Keratinocyte (primary cell): Measurements from ENCODE around the gene RUVBL2. TPM values are rescaled to one million over a fixed set of nuclear protein-coding genes. Genes with fewer than 3 reads are reported as not detected.

Experiments used
- DNase-seq: peaks from one replicate; pipeline ENCODE4 v3.0.0-alpha.2; 2011; ENCODE audit warnings: low read depth, missing footprints, low spot score
- FAIRE-seq: peaks from 2 replicates; lab custom pipeline; 2011; peaks lifted over from hg19 to GRCh38; lab: Jason Lieb, UNC
- H2AFZ ChIP-seq: 2 replicates; pipeline ENCODE4 v1.6.0; 2012; ENCODE audit warnings: low read length, control low read depth, inconsistent platforms; ENCODE audit not compliant: control insufficient read depth
- H3K27ac ChIP-seq: 2 replicates; pipeline ENCODE4 v1.5.1; 2011; ENCODE audit warnings: low read length; ENCODE audit not compliant: control insufficient read depth, insufficient read depth
- H3K27me3 ChIP-seq: 3 replicates; pipeline ENCODE4 v1.6.0; 2011; ENCODE audit warnings: low read length; ENCODE audit not compliant: control insufficient read depth, insufficient read depth; ENCODE audit errors: extremely low read depth
- H3K36me3 ChIP-seq, 2 experiments: 2 replicates in 1 of 2; 3 replicates in 1 of 2; pipeline ENCODE4 v1.5.1; 2011; ENCODE audit warnings: low read length in 2 of 2, mild to moderate bottlenecking in 1 of 2; ENCODE audit not compliant: control insufficient read depth in 2 of 2, insufficient read depth in 2 of 2; ENCODE audit errors: extremely low read depth in 1 of 2
- H3K4me1 ChIP-seq: 3 replicates; pipeline ENCODE4 v1.5.1; 2011; ENCODE audit warnings: low read length; ENCODE audit not compliant: control insufficient read depth, insufficient read depth; ENCODE audit errors: extremely low read depth
- H3K4me2 ChIP-seq: 3 replicates; pipeline ENCODE4 v1.6.0; 2011; ENCODE audit warnings: low read depth, low read length; ENCODE audit not compliant: control insufficient read depth, insufficient read depth; ENCODE audit errors: extremely low read depth
- H3K4me3 ChIP-seq, 3 experiments: fragments of 200-600 bp in 1 of 3; sonication (generic) in 1 of 3; 2 replicates in 2 of 3; 3 replicates in 1 of 3; pipeline ENCODE4 v1.5.1; 2011 to 2016; ENCODE audit warnings: low read length in 3 of 3, mild to moderate bottlenecking in 3 of 3, control low read depth in 2 of 3, inconsistent platforms in 1 of 3, low read depth in 1 of 3, mixed read lengths in 1 of 3, mixed run types in 1 of 3, moderate library complexity in 1 of 3; ENCODE audit not compliant: control insufficient read depth in 2 of 3, insufficient read depth in 2 of 3; ENCODE audit errors: extremely low read depth in 1 of 3
- H3K79me2 ChIP-seq: 2 replicates; pipeline ENCODE4 v1.6.0; 2012; ENCODE audit warnings: low read length; ENCODE audit not compliant: control insufficient read depth, insufficient read depth
- H3K9ac ChIP-seq: 3 replicates; pipeline ENCODE4 v1.6.0; 2011; ENCODE audit warnings: low read length; ENCODE audit not compliant: control insufficient read depth, insufficient read depth; ENCODE audit errors: extremely low read depth
- H3K9me1 ChIP-seq: 3 replicates; pipeline ENCODE4 v1.6.0; 2011; ENCODE audit warnings: low read length; ENCODE audit not compliant: control insufficient read depth, insufficient read depth; ENCODE audit errors: extremely low read depth
- H3K9me3 ChIP-seq: 2 replicates; pipeline ENCODE4 v1.5.1; 2012; ENCODE audit warnings: low read depth, low read length; ENCODE audit not compliant: control insufficient read depth
- H4K20me1 ChIP-seq: 3 replicates; pipeline ENCODE4 v1.6.0; 2011; ENCODE audit warnings: low read length; ENCODE audit not compliant: control insufficient read depth, insufficient read depth; ENCODE audit errors: extremely low read depth
- CTCF ChIP-seq, 3 experiments: IDR thresholded peaks in 1 of 3; conservative IDR thresholded peaks in 1 of 3; optimal IDR thresholded peaks in 1 of 3; 2 replicates in 2 of 3; 3 replicates in 1 of 3; pipeline versions ENCODE3 to v1.5.1; 2011; ENCODE audit warnings: low read length in 3 of 3, mild to moderate bottlenecking in 3 of 3, moderate library complexity in 2 of 3, control low read depth in 1 of 3, inconsistent platforms in 1 of 3; ENCODE audit not compliant: insufficient read depth in 2 of 3; ENCODE audit errors: extremely low read depth in 1 of 3
- EZH2 ChIP-seq: IDR thresholded peaks from one replicate; pipeline ENCODE4 v1.6.1; 2012; ENCODE audit warnings: inconsistent platforms, mild to moderate bottlenecking, low read length, moderate library complexity
- dilution Hi-C: fragments of 300-500 bp; cut with MboI; formaldehyde crosslinking; loops from one replicate; pipeline ENCODE4 v1.7.0; 2020; ENCODE audit warnings: low sequenced_read_pairs; ENCODE audit not compliant: extremely low pct_ligation_motif_present
- polyA plus RNA-seq, 5 experiments: library from polyadenylated mRNA; depleted of rRNA in 3 of 5; stranded (reverse) in 3 of 5; stranded (forward) in 1 of 5; unstranded in 1 of 5; fragments of >200 nt; gene quantifications; 1 replicate in 1 of 5; 2 replicates in 3 of 5; 3 replicates in 1 of 5; pipeline versions ENCODE4 v1.2.1 to v1.2.3, GENCODE V29; 2011 to 2012; ENCODE audit warnings: missing spikeins in 2 of 5, low read depth in 1 of 5, low replicate concordance in 1 of 5

Gene RUVBL2
- polyA plus RNA-seq, 1 donor (not counting 4 experiments of a cell fraction or from before 2014, with no cell fraction given), result 126 TPM

GRCh38 chr19:48965806-48966540 lies 27.7 kb upstream of the RUVBL2 start:
- Histone ChIP-seq H3K27me3 (no peaks in the 10 kb centered on the region), H3K9me1 (peaks cover 4% of the 10 kb centered on the region), H3K9me3 (no peaks in the 10 kb centered on the region), H3K27ac (peak overlapping the region; percentile 76), H3K9ac (peak overlapping the region; percentile 86), H3K36me3 (peaks cover 18 to 24% of the 10 kb centered on the region in 2 experiments), H3K4me3 (peak overlapping the region; percentile 48 to 91 (median 88)), H2AFZ (peak overlapping the region; percentile 15), H4K20me1 (peaks cover 6% of the 10 kb centered on the region), H3K4me1 (peaks cover 32% of the 10 kb centered on the region), H3K4me2 (peak overlapping the region; percentile 98), H3K79me2 (peaks cover 7% of the 10 kb centered on the region)
- FAIRE-seq (peak; percentile 64), DNase-seq (no peak)
- dilution Hi-C loops, result no loop called here
- TF ChIP-seq EZH2 (no peak), CTCF (optimal IDR thresholded peaks at IDR 0.05 in 1 of 3, IDR thresholded peaks at IDR 0.05 in 1 of 3, conservative IDR thresholded peaks at IDR 0.05 in 1 of 3; ENCODE audit: extremely low read depth in 1 of 3, insufficient read depth in 2 of 3, low read length in 3 of 3) (no peak)

GRCh38 chr19:48966541-48967345 lies 26.9 kb upstream of the RUVBL2 start:
- Histone ChIP-seq H3K27ac (peak overlapping the region; percentile 76), H3K9ac (peak overlapping the region; percentile 86), H3K4me1 (peaks cover 32% of the 10 kb centered on the region), H3K36me3 (peaks cover 18 to 24% of the 10 kb centered on the region in 2 experiments), H3K9me3 (no peaks in the 10 kb centered on the region), H3K4me2 (peak overlapping the region; percentile 98), H2AFZ (no peak overlapping the region), H4K20me1 (peaks cover 6% of the 10 kb centered on the region), H3K9me1 (peaks cover 4% of the 10 kb centered on the region), H3K4me3 (peak overlapping the region; percentile 48 to 91 (median 88)), H3K79me2 (peaks cover 7% of the 10 kb centered on the region), H3K27me3 (no peaks in the 10 kb centered on the region)
- TF ChIP-seq CTCF (optimal IDR thresholded peaks at IDR 0.05 in 1 of 3, IDR thresholded peaks at IDR 0.05 in 1 of 3, conservative IDR thresholded peaks at IDR 0.05 in 1 of 3; ENCODE audit: extremely low read depth in 1 of 3, insufficient read depth in 2 of 3, low read length in 3 of 3) (no peak), EZH2 (no peak)
- dilution Hi-C loops, result no loop called here
- no peak for DNase-seq
- FAIRE-seq, result no peak
